Erythroblast (primary cell): ENCODE results near the gene SPATA46.
A peak's percentile ranks its signal among the peaks of the same experiment; 100 is the strongest.

Source experiments
- DNase-seq, 2 experiments: peaks; one replicate each; lab custom pipeline; 2025; lab: John Stamatoyannopoulos, UW
- GATA1 ChIP-seq: IDR thresholded peaks from 2 replicates; pipeline ENCODE4 v1.6.1; 2011; ENCODE audit warnings: low read depth, mild to moderate bottlenecking, control low read depth, low read length, moderate library complexity
- POLR2A ChIP-seq: IDR thresholded peaks from 2 replicates; pipeline ENCODE4 v1.6.1; 2011; ENCODE audit warnings: mild to moderate bottlenecking, low read length

Gene SPATA46

GRCh38 chr1:162404550-162405160 is 28.0 kb upstream of the SPATA46 start:
- no peak for DNase-seq
- TF ChIP-seq POLR2A: no peak
- TF ChIP-seq GATA1: no peak

- DNase-seq: no peak
- TF ChIP-seq GATA1 (no peak), POLR2A (no peak)
Observed at GRCh38 chr1:162400790-162401355, 24.2 kb upstream of the SPATA46 start.

GRCh38 chr1:162398999-162399580 is 22.4 kb upstream of the SPATA46 start:
- no peak for TF ChIP-seq POLR2A
- TF ChIP-seq GATA1: no peak
- no peak for DNase-seq

- no peak for DNase-seq
- no peak for TF ChIP-seq GATA1
- TF ChIP-seq POLR2A: no peak
Observed at GRCh38 chr1:162397943-162398560, 21.4 kb upstream of the SPATA46 start.

GRCh38 chr1:162397039-162397448 is 20.4 kb upstream of the SPATA46 start:
- TF ChIP-seq GATA1 (no peak), POLR2A (no peak)

GRCh38 chr1:162396201-162396906 is 19.7 kb upstream of the SPATA46 start:
- no peak for DNase-seq
- TF ChIP-seq GATA1 (no peak), POLR2A (no peak)

More at GRCh38 chr1:162397039-162397448, 20.4 kb upstream of the SPATA46 start:
- DNase-seq: peak; percentile 38 to 73

GRCh38 chr1:162391790-162392563 is 15.3 kb upstream of the SPATA46 start:
- TF ChIP-seq GATA1 (no peak), POLR2A (no peak)
- DNase-seq: peak; percentile 68 to 73

GRCh38 chr1:162390396-162391185 is 13.9 kb upstream of the SPATA46 start:
- TF ChIP-seq POLR2A (no peak), GATA1 (no peak)
- DNase-seq: no peak

GRCh38 chr1:162389971-162390370 is 13.3 kb upstream of the SPATA46 start:
- no peak for DNase-seq
- no peak for TF ChIP-seq POLR2A
- TF ChIP-seq GATA1: no peak

- no peak for DNase-seq
- TF ChIP-seq GATA1: no peak
- no peak for TF ChIP-seq POLR2A
Observed at GRCh38 chr1:162389021-162389818, 12.6 kb upstream of the SPATA46 start.

GRCh38 chr1:162388615-162389014 is 12.0 kb upstream of the SPATA46 start:
- DNase-seq: no peak
- no peak for TF ChIP-seq POLR2A
- no peak for TF ChIP-seq GATA1
